Stimulated activated CD8-positive, alpha-beta memory T cell treated with anti-CD3 and anti-CD28 coated beads, Interleukin-4, amount 100 ng/mL, for 4 hours (primary cell): ENCODE data around the gene EIF5.
"Not testable (repeated sequence)": the region's sequence is repeated elsewhere in the genome, so short reads cannot be mapped to it uniquely, and the experiment has no call there.

Source experiments
- DNase-seq, 2 donors: peaks; one replicate each; pipeline ENCODE4 v3.0.0-alpha.2; 2020; ENCODE audit warnings: low read depth in 2 of 2, low spot score in 1 of 2

EIF5 gene

GRCh38 chr14:103332143-103332919 is 1.7 kb upstream of the EIF5 start:
- no peak for DNase-seq

GRCh38 chr14:103334644-103335622 is 896 bp downstream of the EIF5 start:
- peak; percentile 59 to 77 for DNase-seq

DNA sequence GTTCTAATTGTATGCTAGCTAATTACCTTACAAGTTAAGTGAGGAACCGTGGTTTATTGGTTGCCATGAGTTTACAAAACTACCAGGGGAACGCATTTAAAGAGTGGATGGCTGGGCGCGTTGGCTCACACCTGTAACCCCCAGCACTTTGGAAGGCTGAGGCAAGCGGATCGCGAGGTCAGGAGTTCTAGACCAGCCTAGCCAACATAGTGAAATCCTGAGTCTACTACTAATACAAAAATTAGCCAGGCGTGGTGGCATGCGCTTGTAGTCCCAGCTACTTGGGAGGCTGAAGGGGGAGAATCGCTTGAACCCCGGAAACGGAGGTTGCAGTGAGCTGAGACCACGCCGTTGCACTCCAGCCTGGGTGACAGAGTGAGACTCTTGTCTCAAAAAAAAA is 2.2 kb downstream of the EIF5 start:
- no peak for DNase-seq

DNA sequence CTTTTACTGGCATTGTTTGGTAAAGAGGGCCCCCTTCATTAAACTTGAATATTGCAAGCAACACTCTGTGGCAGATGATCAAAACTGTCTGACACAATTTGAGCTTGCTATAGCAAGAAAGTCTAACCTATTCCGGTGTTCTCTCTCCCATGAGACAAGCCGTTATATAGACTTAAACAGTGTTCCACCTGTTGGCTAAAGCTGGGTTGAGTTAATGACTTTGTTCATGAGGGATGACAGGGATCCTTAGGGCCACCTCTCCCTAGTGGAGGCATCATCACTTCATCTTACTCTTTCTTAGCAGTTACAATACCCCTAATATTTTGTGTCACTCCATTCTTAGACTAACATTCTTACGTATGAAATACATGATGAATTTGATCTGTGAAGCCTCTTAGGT is 3.8 kb downstream of the EIF5 start:
- DNase-seq, result no peak

GRCh38 chr14:103339561-103339960 is 5.5 kb downstream of the EIF5 start:
- no peak for DNase-seq

DNA sequence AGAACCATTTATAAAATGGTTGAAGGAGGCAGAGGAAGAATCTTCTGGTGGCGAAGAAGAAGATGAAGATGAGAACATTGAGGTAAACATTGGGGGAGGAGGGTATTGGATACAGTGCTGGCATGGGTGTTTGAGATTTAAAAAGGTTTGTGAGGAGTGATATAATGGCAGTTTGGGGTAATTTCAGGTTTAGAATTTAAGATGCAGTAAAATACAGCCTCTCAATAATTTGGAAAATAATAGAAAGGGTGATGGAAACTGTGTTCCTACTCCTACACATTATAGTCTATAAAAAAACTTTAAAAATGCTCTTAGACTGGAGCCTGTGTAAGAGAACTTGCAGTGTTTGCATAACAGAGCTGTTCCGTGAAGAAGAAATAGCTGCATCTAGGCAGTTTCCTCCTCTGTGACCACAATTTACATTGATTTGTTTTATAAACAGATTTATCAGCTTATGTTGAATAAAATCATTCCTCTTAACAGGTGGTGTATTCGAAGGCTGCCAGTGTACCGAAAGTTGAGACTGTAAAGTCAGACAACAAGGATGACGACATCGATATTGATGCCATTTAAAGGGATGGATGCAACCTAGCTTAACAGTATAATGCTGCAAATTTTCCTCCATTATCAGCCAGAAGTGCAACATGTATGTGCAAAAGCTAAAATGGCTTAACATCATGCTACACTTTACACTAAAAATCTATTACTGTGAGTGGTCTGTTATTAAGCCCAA is 6.6 kb downstream of the EIF5 start:
- no peak for DNase-seq

DNA sequence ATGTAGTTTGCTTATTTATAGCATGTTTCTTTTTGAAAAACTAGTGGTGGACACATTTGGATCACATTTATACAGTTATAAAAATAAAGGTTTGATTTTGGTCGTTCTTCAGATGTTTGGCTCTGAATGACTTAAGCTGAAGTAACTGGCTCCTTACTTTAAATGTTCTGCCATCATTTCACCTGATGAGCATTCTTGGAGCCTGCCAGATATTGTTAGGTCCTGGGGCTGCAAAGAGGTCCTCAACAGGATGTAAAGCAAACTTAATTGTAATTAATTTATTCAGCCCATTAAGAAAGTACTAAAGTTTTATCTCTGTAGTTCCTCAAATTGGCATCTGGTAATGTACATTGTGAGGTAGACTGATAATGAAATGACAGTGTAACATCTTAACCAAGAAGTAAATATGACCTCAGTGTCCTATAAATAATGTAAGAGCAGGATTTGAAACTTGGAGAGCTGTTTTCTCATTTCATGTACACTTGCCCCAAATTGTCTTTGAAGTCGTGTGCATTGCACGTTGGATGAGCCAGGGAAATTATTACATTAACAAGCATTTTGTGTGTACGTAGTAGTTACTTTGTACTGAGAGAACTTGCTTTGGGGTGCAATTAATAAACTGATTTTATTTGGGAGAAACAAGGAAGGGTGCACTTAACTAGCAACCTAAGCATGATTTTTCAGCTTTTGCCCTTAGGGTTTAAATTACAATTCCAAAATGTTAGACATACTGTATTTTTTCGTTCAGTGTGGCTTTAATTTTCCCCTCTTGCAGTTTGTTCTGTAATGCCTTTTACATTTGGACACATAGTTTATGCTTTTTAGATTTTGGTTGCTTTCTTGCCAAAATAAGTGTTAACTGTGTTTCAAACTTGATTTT is 7.5 kb downstream of the EIF5 start:
- DNase-seq, result no peak

GRCh38 chr14:103343164-103343879 is 9.3 kb downstream of the EIF5 start:
- no peak for DNase-seq

GRCh38 chr14:103343905-103344797 is 10.1 kb downstream of the EIF5 start:
- no peak for DNase-seq

- DNase-seq, result no peak
Measured at GRCh38 chr14:103346286-103346685, 12.2 kb downstream of the EIF5 start.

DNA sequence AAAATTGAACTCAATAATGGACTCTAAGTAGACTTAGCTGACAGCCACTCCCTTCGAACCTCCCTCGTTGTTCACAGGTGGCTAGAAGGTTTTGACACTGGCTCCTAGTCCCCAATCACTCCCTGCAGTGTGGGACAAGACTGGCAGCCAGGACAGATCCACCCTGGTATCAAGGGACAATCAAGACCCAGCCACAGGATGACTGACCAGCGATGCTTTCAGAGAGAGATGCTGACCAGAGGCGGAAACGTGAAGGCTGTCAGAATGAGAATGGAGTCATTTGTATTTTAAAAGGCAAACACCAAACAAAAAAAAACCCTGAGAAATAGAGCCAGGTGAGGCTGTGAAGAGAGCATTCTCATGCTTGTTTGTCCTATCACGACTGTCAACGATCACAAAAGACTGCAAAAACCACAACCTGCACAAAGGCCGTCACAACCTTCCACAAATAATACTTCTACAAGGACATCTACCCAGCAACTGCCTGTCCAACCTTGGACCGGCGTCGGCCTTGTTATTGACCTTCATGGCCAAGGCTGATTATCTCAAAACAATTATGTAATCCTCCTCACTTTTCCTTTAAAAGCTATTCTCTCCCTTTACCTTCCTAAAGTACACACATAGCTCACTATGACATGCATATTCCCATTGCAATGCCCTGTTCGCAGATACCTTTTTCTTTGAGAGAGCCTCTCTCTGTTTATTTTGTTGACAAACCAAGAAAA is 13.2 kb downstream of the EIF5 start:
- DNase-seq, result no peak

GRCh38 chr14:103348154-103348553 is 14.1 kb downstream of the EIF5 start:
- DNase-seq, result no peak

GRCh38 chr14:103349982-103350381 is 15.9 kb downstream of the EIF5 start:
- no peak for DNase-seq

GRCh38 chr14:103353362-103353761 is 19.3 kb downstream of the EIF5 start:
- DNase-seq, result no peak

GRCh38 chr14:103354141-103354540 is 20.1 kb downstream of the EIF5 start:
- DNase-seq, result no peak

DNA sequence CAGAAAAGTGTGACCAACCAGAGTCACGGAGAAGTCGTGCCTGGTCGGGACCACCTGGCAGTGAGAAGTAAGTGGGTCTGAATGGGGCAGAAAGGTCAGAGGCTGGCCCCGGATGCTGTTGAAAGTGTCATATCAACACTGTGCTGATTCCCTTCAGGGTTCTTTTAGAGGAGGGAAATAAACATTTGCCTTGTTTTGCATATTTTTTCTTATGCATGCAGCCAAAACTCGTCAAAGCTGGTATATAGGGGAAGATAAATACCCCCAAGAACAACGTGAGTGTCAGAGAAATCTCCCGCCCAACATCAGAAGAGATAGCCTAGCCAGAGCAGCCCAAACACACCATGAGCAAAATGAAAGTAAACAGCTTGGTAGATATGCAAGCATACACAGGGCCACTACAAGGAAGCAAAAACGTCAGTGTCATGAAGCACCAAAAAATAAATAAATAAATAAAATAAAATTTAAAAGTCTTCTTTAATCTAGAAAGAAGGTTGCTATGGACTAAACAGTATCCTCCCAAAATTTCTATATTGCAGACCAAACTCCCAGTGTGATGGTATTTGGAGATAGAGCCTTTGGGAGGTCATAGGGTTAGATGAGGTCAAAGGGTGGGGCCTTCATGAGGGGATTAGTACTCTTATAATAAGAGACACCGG is 22.1 kb downstream of the EIF5 start:
- no peak for DNase-seq

GRCh38 chr14:103357552-103357951 is 23.5 kb downstream of the EIF5 start:
- not testable (repeated sequence) for DNase-seq

GRCh38 chr14:103360548-103360947 is 26.5 kb downstream of the EIF5 start:
- DNase-seq, result no peak
